ENCODE results near the gene FBXO44. TPM values are rescaled to one million over a fixed set of nuclear protein-coding genes. Genes with fewer than 3 reads are reported as not detected.

Gene FBXO44
- total RNA-seq (2022; extraction: Qiagen RNA extraction): 11.4 to 17.0 TPM (median 16.4 TPM) in 5 replicates

GRCh38 chr1:11654137-11654938 is at the start of gene FBXO44, which contains the start of gene FBXO2:
Gene FBXO44 (plus strand): TSS chr1:11654877. CDS start chr1:11655836, 959 bp downstream.
Gene FBXO2 (minus strand): TSS chr1:11654429. CDS start chr1:11654340, 89 bp downstream.

GRCh38 chr1:11681071-11681771 is 26.5 kb downstream of the FBXO44 start, which contains the start of gene MAD2L2:
Gene MAD2L2 (minus strand): TSS chr1:11681148. CDS start chr1:11680601, 547 bp downstream.

GRCh38 chr1:11691302-11691914 is 36.7 kb downstream of the FBXO44 start, which contains the start of gene DRAXIN:
Gene DRAXIN (plus strand): TSS chr1:11691710. CDS start chr1:11706259, 14,549 bp downstream.

Other genes with a start within 250 kb of the FBXO44 start
- gene DISP3, start 175.7 kb upstream of the FBXO44 start, total RNA-seq (2022; extraction: Qiagen RNA extraction): 0.41 to 0.78 TPM (median 0.69 TPM) in 5 replicates
- 6.7 to 10.4 TPM (median 7.6 TPM) in 5 replicates for gene FBXO2, start 448 bp upstream of the FBXO44 start, total RNA-seq (2022; extraction: Qiagen RNA extraction)
- gene FBXO6, start 9.3 kb downstream of the FBXO44 start, total RNA-seq (2022; extraction: Qiagen RNA extraction): 6.6 to 8.7 TPM (median 7.3 TPM) in 5 replicates
- 39.7 to 47.2 TPM (median 45.9 TPM) in 5 replicates for gene MAD2L2, start 26.3 kb downstream of the FBXO44 start, total RNA-seq (2022; extraction: Qiagen RNA extraction)
- 0.03 to 0.11 TPM (median 0.06 TPM) in 5 replicates for gene DRAXIN, start 36.8 kb downstream of the FBXO44 start, total RNA-seq (2022; extraction: Qiagen RNA extraction)
- 75.6 to 98.4 TPM (median 93.6 TPM) in 5 replicates for gene AGTRAP, start 81.3 kb downstream of the FBXO44 start, total RNA-seq (2022; extraction: Qiagen RNA extraction)
- not detected in 5 replicates for gene C1orf167, start 107.3 kb downstream of the FBXO44 start, total RNA-seq (2022; extraction: Qiagen RNA extraction)
- 3.9 to 5.6 TPM (median 4.6 TPM) in 5 replicates for gene MTHFR, start 151.1 kb downstream of the FBXO44 start, total RNA-seq (2022; extraction: Qiagen RNA extraction)
- 3.7 to 6.4 TPM (median 5.5 TPM) in 5 replicates for gene CLCN6, start 151.3 kb downstream of the FBXO44 start, total RNA-seq (2022; extraction: Qiagen RNA extraction)
- not detected in 5 replicates for gene NPPA, start 192.9 kb downstream of the FBXO44 start, total RNA-seq (2022; extraction: Qiagen RNA extraction)
- not detected in 5 replicates for gene NPPB, start 204.1 kb downstream of the FBXO44 start, total RNA-seq (2022; extraction: Qiagen RNA extraction)

Data from A549 treated with dexamethasone at 1 μM for 4 hours (cell line).